IPS-NIHi7 (cell line): Measurements from ENCODE around the gene STYXL2.

ENCODE experiments used
- DNase-seq: peaks from one replicate; pipeline ENCODE4 v3.0.0; 2012; ENCODE audit warnings: mixed read lengths; ENCODE audit errors: extremely low spot score

The STYXL2 gene

GRCh38 chr1:167109125-167109524 is 15.2 kb downstream of the STYXL2 start:
- no peak for DNase-seq

GRCh38 chr1:167110586-167110985 is 16.7 kb downstream of the STYXL2 start:
- no peak for DNase-seq

- DNase-seq, result no peak
Measured at GRCh38 chr1:167111868-167112709, 18.2 kb downstream of the STYXL2 start.

- no peak for DNase-seq
Measured at GRCh38 chr1:167114725-167115124, 20.9 kb downstream of the STYXL2 start.

- DNase-seq, result no peak
Measured at GRCh38 chr1:167115655-167116054, 21.8 kb downstream of the STYXL2 start.

- DNase-seq, result no peak
Measured at GRCh38 chr1:167116174-167116573, 22.3 kb downstream of the STYXL2 start.

- no peak for DNase-seq
Measured at GRCh38 chr1:167117225-167117624, 23.4 kb downstream of the STYXL2 start.

GRCh38 chr1:167118188-167118587 is 24.3 kb downstream of the STYXL2 start:
- DNase-seq, result no peak

- DNase-seq, result no peak
Measured at GRCh38 chr1:167119696-167120095, 25.8 kb downstream of the STYXL2 start.

GRCh38 chr1:167120899-167121298 is 27.0 kb downstream of the STYXL2 start:
- DNase-seq, result no peak

- DNase-seq, result peak; percentile 73
Measured at GRCh38 chr1:167121375-167122120, 27.7 kb downstream of the STYXL2 start.

GRCh38 chr1:167122121-167122480 is 28.2 kb downstream of the STYXL2 start:
- no peak for DNase-seq

GRCh38 chr1:167122568-167122967 is 28.7 kb downstream of the STYXL2 start:
- DNase-seq, result no peak

GRCh38 chr1:167126317-167126716 is 32.4 kb downstream of the STYXL2 start:
- DNase-seq, result no peak

GRCh38 chr1:167126811-167127210 is 32.9 kb downstream of the STYXL2 start:
- no peak for DNase-seq

GRCh38 chr1:167127236-167127635 is 33.4 kb downstream of the STYXL2 start:
- no peak for DNase-seq

GRCh38 chr1:167127661-167128060 is 33.8 kb downstream of the STYXL2 start:
- no peak for DNase-seq

- no peak for DNase-seq
Measured at GRCh38 chr1:167128261-167129227, 34.7 kb downstream of the STYXL2 start.

GRCh38 chr1:167130829-167131510 is 37.1 kb downstream of the STYXL2 start:
- DNase-seq, result no peak

GRCh38 chr1:167132301-167133010 is 38.6 kb downstream of the STYXL2 start:
- DNase-seq, result no peak
